Prostate gland (tissue), 2 donors: ENCODE data around the gene LYRM4.

Experiments
- POLR2A ChIP-seq: fragments of 450-650 bp; IDR thresholded peaks from one replicate; pipeline ENCODE4 v1.6.1; 2016; ENCODE audit warnings: antibody characterized with exemption, mild to moderate bottlenecking
- TF ChIP-seq, protein P1 (sequence below), 4 experiments: fragments of 200-600 bp in 2 of 4; fragments of 450-650 bp in 2 of 4; sonication (generic) in 2 of 4; IDR thresholded peaks; 1 replicate in 3 of 4; 2 replicates in 1 of 4; pipeline ENCODE4 v1.5.1; 2016 to 2019; ENCODE audit warnings: antibody characterized with exemption in 4 of 4, mild to moderate bottlenecking in 2 of 4, moderate library complexity in 2 of 4

DNA sequence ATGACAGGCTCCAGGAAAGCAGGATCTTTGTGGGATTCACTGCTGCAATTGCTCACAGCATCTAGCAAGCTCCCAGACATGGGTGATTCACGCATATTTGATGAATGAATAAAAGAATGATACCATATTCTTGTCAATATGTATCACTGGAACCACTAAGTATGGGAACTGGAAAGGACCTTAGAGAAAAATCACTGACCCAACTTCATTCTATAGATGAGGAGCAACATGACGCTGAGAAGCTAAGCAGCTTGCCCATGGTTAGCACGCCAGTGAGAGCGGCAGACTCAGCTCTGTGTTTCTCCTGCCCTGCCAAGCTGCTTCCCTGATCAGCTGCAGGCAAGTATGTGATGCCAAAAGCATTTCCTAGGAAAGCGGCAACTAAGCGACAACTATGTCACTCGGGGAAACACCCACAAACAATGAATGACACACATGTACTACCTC is 108.8 kb downstream of the LYRM4 start:
- TF ChIP-seq, protein P1, sequence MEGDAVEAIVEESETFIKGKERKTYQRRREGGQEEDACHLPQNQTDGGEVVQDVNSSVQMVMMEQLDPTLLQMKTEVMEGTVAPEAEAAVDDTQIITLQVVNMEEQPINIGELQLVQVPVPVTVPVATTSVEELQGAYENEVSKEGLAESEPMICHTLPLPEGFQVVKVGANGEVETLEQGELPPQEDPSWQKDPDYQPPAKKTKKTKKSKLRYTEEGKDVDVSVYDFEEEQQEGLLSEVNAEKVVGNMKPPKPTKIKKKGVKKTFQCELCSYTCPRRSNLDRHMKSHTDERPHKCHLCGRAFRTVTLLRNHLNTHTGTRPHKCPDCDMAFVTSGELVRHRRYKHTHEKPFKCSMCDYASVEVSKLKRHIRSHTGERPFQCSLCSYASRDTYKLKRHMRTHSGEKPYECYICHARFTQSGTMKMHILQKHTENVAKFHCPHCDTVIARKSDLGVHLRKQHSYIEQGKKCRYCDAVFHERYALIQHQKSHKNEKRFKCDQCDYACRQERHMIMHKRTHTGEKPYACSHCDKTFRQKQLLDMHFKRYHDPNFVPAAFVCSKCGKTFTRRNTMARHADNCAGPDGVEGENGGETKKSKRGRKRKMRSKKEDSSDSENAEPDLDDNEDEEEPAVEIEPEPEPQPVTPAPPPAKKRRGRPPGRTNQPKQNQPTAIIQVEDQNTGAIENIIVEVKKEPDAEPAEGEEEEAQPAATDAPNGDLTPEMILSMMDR (IDR thresholded peaks at IDR 0.05) = no peak
- TF ChIP-seq POLR2A = no peak
